Measurements from ENCODE around the gene STIP1. TPM values are rescaled to one million over a fixed set of nuclear protein-coding genes. Genes with fewer than 3 reads are reported as not detected.

STIP1 gene
- total RNA-seq, 1 donor from 2014 or later = 111 TPM

DNA sequence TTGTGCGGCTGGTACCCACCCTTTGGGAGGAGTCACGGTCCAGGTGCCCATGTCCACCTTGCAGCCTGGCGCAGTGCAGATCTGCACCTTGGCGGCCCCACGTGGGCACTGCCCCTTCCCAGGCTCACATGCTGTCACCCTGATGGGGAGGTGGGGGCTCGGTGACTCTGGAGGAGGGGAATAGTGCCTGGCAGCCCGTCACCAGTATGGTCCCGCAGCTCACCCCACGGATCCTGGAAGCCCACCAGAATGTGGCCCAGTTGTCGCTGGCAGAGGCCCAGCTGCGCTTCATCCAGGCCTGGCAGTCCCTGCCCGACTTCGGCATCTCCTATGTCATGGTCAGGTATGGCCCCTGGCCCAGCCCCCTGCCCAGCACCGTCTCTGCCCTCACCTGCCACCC lies 34.8 kb downstream of the STIP1 start:
- no peak for DNase-seq (ENCODE audit: low read depth in 2 of 2)

DNA sequence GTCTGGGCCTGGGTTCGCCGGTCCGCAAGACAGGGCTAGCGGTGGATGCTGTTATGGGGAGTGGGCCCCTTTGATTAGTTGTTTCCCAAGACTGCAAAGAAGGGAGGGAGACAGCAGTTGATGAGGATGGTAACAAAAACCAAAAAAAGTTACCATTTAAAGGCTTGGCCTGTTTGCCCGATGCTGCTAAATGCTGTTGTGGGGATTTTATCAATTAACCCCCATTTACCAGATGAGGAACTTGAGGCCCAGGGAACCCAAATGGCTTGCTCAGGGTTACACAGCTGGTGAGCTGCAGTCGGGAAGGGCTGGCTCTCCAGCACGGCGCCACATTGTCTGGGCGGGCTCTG lies 36.7 kb downstream of the STIP1 start:
- DNase-seq (ENCODE audit: low read depth in 2 of 2) = no peak

DNA sequence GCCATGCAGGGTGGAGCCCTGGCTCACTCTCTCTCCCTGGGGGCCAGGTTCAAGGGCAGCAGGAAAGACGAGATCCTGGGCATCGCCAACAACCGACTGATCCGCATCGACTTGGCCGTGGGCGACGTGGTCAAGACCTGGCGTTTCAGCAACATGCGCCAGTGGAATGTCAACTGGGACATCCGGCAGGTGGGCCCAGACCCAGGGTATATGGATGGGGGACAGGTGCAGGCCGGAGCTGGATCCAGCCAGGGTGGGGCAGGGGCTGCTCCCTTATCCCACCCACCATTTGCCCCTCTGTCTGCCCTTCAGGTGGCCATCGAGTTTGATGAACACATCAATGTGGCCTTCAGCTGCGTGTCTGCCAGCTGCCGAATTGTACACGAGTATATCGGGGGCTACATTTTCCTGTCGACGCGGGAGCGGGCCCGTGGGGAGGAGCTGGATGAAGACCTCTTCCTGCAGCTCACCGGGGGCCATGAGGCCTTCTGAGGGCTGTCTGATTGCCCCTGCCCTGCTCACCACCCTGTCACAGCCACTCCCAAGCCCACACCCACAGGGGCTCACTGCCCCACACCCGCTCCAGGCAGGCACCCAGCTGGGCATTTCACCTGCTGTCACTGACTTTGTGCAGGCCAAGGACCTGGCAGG lies 37.2 kb downstream of the STIP1 start:
- no peak for DNase-seq (ENCODE audit: low read depth in 2 of 2)

DNA sequence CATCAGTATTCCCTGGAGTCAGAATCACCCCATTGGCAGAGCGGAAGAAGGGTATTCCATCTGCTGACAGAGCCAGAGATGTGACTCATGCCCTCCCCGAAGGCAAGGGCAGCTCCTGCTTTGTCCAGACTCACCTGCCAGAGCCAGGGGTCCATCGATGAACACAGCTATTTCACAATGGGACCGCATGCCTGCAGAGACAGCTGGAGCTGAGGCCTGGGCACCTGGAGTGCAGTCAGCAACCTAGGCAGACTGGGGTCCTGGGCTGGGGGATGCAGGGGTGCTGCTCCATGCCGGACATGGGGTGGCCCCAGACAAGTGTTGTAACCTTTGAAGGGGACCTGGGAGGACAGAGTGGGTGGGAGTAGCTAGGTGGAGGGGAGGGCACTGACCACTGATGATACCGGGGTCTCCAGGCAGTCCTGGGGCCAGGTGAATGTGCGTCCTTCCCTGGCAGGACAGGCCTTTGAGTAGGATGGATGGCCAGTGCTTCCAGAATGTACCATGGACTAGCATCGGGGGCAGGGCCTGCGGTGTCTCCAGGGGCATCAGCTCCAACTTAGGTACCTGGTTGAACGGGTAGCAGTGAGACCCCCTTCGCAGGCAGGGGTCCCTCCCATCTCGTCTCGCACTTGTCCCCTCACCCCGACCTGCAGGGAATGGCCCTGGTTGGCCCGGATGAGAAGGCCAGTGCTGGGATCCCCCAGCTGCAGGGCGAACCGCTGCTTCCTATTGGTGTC lies 38.4 kb downstream of the STIP1 start:
- no peak for DNase-seq (ENCODE audit: low read depth in 2 of 2)

DNA sequence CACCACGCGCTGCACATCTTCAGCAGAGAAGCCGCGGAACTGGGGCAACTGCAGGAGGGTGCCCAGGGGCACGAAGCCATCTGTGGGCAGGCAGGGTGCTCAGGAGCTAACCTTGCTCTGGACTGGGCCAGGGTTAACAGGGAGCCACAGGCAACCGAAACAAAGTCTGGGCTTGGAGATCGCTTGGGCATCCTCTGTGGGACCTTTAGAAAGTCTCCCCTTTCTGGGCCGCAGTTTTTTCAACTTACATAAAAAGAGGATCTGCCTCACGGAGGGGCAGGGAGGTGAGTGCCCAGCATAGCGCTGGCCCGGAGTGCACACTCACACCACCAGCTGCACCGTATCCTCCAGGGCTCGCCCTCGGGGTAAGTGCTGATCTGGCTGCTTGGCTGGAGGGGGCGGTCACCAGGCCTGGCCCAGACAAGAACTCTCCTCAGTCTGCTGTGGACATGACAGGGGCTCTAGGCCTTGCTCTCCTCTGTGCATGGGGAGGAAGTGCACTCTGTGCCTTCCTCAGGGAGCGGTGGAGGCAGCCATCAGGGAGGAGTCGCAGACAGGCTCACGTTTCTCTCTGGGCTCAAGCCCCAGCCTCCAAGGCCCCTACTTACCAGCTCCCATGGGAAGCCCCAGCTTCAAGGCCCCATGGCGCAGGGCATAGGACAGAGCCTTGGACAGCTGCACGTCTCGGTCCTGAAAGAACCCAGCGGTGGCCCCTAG lies 39.1 kb downstream of the STIP1 start:
- no peak for DNase-seq (ENCODE audit: low read depth in 2 of 2)

DNA sequence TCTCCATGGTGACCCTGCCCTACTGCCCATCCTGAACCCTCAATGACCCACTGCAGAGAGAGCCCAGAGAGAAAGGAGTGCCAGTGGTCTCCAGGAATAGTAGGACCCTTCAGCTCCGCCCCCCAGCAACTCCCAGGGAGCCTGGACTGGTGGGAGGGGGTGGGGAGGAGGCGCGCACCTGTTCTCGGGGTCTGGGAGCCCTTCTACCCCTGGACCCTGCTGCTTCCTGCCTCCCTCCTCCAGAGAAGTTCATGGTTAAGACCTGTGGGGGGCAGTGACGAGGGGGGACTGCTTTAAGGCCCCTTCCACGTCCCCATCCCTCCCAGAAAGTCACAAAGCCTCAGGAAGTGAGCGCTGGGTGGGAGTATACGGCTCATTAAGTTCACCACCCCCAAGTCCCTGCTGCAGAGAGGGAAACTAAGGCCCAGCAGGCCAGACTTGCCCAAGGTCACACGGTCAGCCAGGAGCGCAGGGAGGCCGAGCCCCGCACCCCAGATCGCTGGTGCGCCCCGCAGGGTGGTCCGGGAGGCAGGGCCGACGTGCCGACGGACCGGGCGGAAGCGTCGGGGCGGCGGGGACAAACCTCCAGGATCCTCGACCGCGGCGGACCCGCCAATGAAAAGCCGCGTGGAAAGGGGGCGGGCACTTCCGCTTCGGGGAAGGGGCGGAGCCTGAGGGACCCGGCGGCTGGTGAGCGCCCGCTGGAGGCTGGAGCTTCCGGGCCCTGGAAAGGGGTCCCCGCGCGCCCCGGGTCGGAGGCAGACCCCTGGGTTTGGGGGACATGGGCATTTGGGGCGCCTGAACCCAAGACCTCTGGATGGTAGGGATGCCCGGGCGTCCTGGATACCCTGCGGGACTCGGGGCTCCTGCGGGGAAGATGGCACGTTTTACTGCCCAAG lies 39.9 kb downstream of the STIP1 start, which contains the start of the genes NUDT22 and TRPT1:
Gene NUDT22 (plus strand): TSS at position 667 of the 899 bp plus-strand sequence. CDS start 379 bp downstream, outside the sequence.
Gene TRPT1 (minus strand): TSS at position 579 of the 899 bp plus-strand sequence. CDS start 326 bp downstream, at position 253.
- DNase-seq (ENCODE audit: low read depth in 2 of 2) = peak; percentile 78 to 79

DNA sequence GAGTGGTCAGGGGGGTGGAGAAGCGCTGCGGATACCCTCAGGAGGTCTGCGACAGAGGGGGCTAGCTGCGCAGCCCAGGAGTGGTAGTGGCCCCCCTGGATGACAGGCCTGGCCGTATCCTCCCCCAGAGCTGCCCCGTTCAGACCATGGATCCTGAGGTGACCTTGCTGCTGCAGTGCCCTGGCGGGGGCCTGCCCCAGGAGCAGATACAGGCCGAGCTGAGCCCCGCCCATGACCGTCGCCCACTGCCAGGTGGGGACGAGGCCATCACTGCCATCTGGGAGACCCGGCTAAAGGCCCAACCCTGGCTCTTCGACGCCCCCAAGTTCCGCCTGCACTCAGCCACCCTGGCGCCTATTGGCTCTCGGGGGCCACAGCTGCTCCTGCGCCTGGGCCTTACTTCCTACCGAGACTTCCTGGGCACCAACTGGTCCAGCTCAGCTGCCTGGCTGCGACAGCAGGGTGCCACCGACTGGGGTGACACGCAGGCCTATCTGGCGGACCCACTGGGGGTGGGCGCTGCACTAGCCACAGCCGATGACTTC lies 40.6 kb downstream of the STIP1 start:
- no peak for DNase-seq (ENCODE audit: low read depth in 2 of 2)

DNA sequence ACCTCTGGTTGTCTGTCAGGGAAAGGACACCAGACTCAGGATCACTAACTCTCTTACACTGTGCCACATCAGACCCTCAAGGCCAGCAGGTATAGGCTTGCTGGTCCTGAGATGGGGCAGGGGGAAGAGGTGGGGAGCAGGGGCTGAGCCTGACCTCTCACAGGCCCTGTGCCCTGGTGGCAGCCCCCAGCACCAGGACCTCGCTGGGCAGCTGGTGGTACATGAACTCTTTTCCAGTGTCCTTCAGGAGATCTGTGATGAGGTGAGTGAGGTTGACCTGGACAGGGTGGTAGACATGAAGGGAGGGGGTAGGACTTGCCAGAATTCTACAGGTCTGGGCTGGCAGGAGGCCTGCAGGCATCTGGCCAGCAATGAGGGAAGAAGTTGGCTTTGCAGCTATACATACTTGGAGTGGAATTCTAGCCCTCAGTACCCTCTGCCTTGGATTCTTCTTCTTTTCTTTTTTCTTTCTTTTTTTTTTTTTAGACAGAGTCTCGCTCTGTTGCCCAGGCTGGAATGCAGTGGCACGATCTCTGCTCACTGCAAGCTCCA lies 41.5 kb downstream of the STIP1 start:
- DNase-seq (ENCODE audit: low read depth in 2 of 2) = no peak

DNA sequence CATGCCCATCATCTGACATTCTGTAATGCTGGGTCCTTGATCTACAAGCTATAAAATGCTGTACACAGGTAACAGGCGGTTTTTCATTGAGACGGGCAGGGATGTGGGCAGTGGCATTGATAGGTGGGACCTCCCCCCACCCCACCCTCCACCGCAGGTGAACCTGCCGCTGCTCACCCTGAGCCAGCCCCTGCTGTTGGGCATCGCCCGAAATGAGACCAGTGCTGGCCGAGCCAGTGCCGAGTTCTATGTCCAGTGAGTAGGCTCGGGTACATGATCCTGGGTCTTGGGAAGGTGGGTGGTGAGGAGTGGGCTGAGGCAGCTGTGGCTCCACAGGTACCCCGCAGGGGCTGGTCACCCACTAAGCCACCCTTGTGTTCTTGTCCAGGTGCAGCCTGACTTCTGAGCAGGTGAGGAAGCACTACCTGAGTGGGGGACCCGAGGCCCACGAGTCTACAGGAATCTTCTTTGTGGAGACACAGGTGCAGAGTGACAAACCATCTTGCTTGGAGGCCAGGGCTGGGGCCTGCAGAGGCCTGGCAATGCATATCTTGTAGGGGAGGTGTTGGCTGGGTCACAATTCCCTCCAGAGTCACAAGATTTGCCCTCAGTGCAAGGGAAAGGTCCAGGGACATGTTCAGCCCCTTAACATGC lies 43.2 kb downstream of the STIP1 start:
- DNase-seq (ENCODE audit: low read depth in 2 of 2) = no peak

DNA sequence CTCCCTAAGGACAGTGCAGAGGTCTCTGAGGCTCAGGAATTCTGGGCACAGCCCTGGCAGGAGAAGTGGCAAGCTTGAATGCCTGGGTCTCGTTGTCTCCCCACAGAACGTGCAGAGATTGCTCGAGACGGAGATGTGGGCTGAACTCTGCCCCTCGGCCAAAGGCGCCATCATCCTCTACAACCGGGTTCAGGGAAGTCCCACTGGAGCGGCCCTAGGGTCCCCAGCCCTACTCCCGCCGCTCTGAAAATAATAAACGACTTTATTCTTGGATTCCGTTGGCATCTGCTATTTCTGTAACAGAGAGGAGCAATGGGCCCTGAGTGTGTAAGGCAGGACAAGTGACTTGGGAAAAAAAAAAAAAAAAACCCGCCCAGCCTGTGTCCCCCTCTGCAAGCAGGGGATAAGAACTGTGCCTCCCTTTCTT lies 43.8 kb downstream of the STIP1 start:
- DNase-seq (ENCODE audit: low read depth in 2 of 2) = no peak

DNA sequence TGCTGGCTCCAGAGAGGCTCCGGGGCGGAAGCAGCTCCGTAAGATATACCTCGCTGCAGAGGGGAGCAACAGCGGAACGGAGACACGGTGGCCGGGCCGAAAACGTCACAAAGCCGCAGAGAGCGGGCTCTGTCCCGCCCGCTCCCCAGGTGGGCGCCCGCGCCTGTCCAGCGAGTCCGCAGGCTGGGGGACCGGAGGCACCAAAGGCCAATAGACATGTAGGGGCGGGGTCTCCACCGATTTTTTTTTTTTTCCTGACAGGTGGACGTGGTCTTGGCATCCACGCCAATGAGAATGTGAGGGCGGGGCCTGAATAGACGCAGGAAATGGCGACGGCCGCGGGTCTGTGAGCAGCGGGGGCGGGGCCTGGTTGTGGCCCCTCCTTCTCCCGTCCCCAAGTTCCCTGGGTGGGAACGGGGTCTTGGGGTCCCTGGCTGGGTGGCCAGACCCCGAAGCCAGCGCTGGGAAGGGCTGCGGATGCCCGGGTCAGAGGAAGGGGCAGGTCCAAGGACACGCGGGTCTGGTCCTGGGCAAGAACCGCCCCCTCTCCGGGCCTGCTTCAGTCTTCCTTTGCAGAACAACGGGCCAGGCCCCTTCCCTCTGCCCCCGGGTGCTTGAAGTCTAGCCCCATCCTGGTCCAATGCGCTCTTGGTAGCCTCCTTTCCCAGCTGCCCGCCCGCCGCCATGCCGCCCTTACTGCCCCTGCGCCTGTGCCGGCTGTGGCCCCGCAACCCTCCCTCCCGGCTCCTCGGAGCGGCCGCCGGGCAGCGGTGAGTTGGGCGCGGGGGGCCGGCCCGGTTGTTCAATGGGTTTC lies 44.4 kb downstream of the STIP1 start, which contains the start of gene DNAJC4:
Gene DNAJC4 (plus strand): TSS at position 378 of the 814 bp plus-strand sequence. CDS start 307 bp downstream, at position 685.
- peak; percentile 88 to 94 for DNase-seq (ENCODE audit: low read depth in 2 of 2)

DNA sequence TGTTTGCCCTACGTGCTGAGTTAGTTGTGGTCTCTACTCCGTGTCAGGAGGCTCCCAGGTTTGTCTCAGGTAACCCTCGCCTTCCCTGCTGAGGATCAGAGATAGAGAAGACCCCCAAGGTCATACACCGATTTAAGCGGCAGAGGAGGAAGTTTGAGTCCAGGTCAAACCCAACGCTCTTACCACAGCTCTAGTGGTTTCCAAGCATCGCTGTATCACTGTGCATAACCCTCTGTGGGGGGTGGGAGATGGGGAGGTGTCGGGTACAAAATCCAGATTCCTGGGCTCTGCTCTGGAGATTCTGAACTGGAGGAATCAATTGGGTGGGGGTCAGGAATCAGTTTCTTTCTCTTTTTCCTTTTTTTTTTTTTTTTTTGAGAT lies 45.0 kb downstream of the STIP1 start:
- DNase-seq (ENCODE audit: low read depth in 2 of 2) = no peak

DNA sequence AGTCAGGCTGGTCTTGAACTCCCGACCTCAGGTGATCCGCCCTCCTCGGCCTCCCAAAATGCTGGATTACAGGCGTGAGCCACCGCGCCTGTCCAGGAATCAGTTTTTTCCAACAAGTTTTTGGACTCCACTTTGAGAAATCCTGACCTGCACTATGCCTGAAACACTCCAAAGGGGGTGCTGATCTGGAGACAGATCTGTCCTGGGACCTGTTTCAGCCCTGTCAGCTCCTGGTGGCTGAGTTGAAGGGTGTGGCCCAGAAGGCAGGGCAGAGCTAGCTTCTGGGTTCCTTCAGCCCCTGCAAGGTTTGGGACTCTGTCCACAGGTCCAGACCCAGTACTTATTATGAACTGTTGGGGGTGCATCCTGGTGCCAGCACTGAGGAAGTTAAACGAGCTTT lies 45.6 kb downstream of the STIP1 start:
- DNase-seq (ENCODE audit: low read depth in 2 of 2) = no peak

DNA sequence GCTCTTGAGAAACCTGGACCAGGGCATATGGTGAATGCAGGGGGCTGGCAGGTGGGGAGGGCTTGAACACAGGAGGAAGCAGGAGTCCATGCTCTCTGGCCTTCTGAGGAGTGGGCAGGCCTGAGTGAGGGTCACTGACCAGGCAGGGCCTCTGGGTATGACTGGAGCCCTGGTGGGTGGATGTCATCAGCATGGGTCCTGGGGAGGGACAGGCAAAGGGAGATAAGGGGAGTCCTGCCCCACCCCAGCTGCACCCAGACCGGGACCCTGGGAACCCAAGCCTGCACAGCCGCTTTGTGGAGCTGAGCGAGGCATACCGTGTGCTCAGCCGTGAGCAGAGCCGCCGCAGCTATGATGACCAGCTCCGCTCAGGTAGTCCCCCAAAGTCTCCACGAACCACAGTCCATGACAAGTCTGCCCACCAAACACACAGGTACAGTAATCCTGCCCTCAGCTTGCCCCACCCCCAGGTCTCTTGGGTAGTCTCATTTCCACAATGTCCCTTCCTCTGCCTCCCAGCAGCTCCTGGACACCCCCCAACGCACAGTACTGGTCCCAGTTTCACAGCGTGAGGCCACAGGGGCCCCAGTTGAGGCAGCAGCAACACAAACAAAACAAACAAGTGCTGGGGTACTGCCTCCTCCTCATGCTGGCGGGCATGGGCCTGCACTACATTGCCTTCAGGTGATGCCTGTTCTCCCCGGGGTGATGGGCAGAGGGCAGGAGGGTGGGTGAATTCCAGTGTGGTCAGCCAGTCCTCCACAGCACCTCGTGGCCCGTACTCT lies 46.4 kb downstream of the STIP1 start:
- no peak for DNase-seq (ENCODE audit: low read depth in 2 of 2)

DNA sequence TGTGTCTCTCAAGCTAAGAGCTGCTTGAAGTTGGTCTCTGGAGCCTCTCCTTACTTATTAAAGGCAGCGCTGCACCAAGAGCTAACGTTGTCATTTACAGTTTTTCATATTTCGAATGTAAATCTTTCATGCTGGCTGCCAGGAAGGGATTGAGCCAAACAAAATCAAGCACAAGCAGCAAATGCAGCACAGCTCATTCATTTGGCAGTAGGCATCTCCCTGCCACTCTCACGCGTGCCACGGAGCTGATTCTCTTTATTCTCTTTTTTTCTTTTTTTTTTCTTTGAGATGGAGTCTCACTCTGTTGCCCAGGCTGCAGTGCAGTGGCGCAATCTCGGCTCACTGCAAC lies 47.0 kb downstream of the STIP1 start:
- no peak for DNase-seq (ENCODE audit: low read depth in 2 of 2)

DNA sequence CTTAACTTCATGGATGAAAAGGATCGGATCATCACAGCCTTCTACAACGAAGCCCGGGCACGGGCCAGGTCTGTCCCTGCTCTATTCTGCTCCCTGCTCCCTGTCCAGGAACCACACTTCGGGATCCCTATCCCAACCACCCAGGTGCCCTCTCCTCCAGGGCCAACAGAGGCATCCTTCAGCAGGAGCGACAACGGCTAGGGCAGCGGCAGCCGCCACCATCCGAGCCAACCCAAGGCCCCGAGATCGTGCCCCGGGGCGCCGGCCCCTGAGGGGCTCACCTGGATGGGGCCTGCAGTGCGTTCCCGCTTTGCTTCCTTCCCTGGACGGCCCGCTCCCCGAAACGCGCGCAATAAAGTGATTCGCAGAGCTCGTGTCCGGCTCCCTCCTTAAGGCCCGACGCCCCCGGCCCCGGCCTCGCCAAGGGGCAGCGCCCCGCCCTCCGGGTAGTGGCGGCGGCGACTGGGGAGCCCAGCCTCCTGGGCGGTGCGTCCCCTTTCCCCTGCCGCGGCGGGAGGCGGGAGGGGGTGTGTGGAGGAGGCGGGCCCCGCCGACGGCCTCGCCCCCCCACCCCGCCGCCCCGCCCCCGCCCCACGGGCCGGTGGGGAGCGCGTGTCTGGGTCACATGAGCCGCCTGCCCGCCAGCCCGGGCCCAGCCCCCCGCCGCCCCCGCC lies 48.1 kb downstream of the STIP1 start, which contains the start of gene VEGFB:
Gene VEGFB (plus strand): TSS at position 672 of the 674 bp plus-strand sequence. CDS start 250 bp downstream, outside the sequence.
- peak; percentile 52 to 66 for DNase-seq (ENCODE audit: low read depth in 2 of 2)

DNA sequence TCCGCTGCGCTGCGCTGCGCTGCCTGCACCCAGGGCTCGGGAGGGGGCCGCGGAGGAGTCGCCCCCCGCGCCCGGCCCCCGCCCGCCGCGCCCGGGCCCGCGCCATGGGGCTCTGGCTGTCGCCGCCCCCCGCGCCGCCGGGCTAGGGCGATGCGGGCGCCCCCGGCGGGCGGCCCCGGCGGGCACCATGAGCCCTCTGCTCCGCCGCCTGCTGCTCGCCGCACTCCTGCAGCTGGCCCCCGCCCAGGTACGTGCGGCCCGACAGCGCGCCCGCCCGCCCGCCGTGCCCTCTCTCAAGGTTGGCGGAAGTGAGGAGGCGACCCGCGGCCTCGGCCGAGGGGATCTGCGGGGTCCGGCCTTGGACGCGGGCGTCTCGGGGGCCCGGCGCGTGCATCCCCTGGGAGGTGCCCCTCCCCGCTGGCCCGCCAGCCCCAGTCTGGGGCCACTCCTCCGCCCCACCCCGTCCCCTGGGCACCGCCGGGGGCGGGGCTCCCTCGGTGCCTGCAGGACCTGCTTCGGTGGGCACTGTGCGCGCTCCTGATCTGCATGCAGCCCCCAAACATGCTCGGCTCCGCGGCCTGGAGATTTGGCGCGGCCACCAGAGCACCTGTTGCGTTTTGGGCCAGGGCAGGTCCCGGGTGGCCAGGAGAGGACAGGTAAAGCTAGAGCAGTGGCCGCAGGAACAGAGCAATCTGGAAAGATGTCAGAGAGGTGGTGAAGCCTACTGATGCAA lies 48.8 kb downstream of the STIP1 start:
- peak in 1 of 2 donors; percentile 37 for DNase-seq (ENCODE audit: low read depth in 2 of 2)

Measured in lung microvascular endothelial cell (primary cell).